Breast epithelium (tissue), 4 donors: Measurements from ENCODE around the gene BDKRB2. TPM values are rescaled to one million over a fixed set of nuclear protein-coding genes. Genes with fewer than 3 reads are reported as not detected.
A peak's percentile ranks its signal among the peaks of the same experiment; 100 is the strongest.

ENCODE experiments used
- DNase-seq, 2 donors: peaks; one replicate each; pipeline ENCODE4 v3.0.0-alpha.2; 2019; ENCODE audit warnings: low spot score in 2 of 2
- H3K27ac ChIP-seq, 2 donors: fragments of 200-600 bp; sonication (generic) in 1 of 2; one replicate each; pipeline ENCODE4 v1.5.1; 2016 to 2019; ENCODE audit warnings: mild to moderate bottlenecking in 1 of 2
- H3K27me3 ChIP-seq, 2 donors: fragments of 200-600 bp; sonication (generic) in 1 of 2; one replicate each; pipeline versions ENCODE4 v1.5.1 to v1.6.0; 2017 to 2019; ENCODE audit warnings: control low read depth in 1 of 2, mild to moderate bottlenecking in 1 of 2
- H3K36me3 ChIP-seq: fragments of 200-600 bp; one replicate; pipeline ENCODE4 v1.5.1; 2019
- H3K4me1 ChIP-seq, 2 donors: fragments of 200-600 bp; sonication (generic); one replicate each; pipeline ENCODE4 v1.5.1; 2016 to 2019; ENCODE audit warnings: control low read depth in 1 of 2
- H3K4me3 ChIP-seq, 3 donors: fragments of 200-600 bp; sonication (generic); 1 replicate in 2 of 3; 2 replicates in 1 of 3; pipeline ENCODE4 v1.5.1; 2016 to 2019; ENCODE audit warnings: mild to moderate bottlenecking in 3 of 3, moderate library complexity in 2 of 3
- H3K9me3 ChIP-seq, 2 donors: fragments of 200-600 bp; sonication (generic) in 1 of 2; one replicate each; pipeline ENCODE4 v1.5.1; 2016 to 2019; ENCODE audit warnings: control low read depth in 1 of 2
- CTCF ChIP-seq, 3 donors: fragments of 450-650 bp; IDR thresholded peaks; one replicate each; pipeline ENCODE4 v1.5.1; 2016 to 2017; ENCODE audit warnings: antibody characterized with exemption in 3 of 3, mild to moderate bottlenecking in 3 of 3, moderate library complexity in 3 of 3
- POLR2A ChIP-seq: fragments of 450-650 bp; IDR thresholded peaks from one replicate; pipeline ENCODE4 v1.6.1; 2016; ENCODE audit warnings: antibody characterized with exemption, mild to moderate bottlenecking, moderate library complexity
- POLR2AphosphoS5 ChIP-seq, 3 donors: sonication (generic); formaldehyde crosslinking; IDR thresholded peaks; one replicate each; pipeline ENCODE4 v1.6.1; 2017; ENCODE audit warnings: antibody characterized with exemption in 3 of 3
- intact Hi-C: fragments of 100-400 bp; cut with DNase I; formaldehyde crosslinking; loops from one replicate; pipeline ENCODE4 v1.15.1; 2023; ENCODE audit warnings: low total_unique reads
- total RNA-seq, 3 donors: library from RNA; depleted of rRNA; stranded (reverse); fragments of >200 nt; gene quantifications; one replicate each; pipeline ENCODE4 v1.1.0, GENCODE V29; 2016

BDKRB2 gene
- total RNA-seq, 3 donors from 2014 or later = 1.1 to 5.6 (median 4.2) TPM

GRCh38 chr14:96255501-96256366, 51.1 kb downstream of the BDKRB2 start, which contains the start of gene BDKRB1:
TSS of gene BDKRB1 (plus strand) at chr14:96256210. CDS start at chr14:96263683, 7,473 bp downstream.
- DNase-seq = no peak
- intact Hi-C loops = no loop called here
- TF ChIP-seq POLR2A = no peak
- TF ChIP-seq POLR2AphosphoS5 (IDR thresholded peaks at IDR 0.05) = peak in 1 of 3 donors; percentile 30
- TF ChIP-seq CTCF (IDR thresholded peaks at IDR 0.05) = no peak
- Histone ChIP-seq H3K9me3 (no peaks in the 10 kb centered on the region), H3K4me3 (no peak within 1 kb of the TSS), H3K27me3 (no peaks in the 10 kb centered on the region), H3K27ac (peak within 1 kb of the TSS; percentile 17 to 44), H3K4me1 (peaks cover 0 to 3% of the 10 kb centered on the region in 2 donors), H3K36me3 (no peaks in the 10 kb centered on the region)

- Histone ChIP-seq H3K27me3 (no peaks in the 10 kb centered on the region), H3K4me3 (no peak overlapping the region), H3K9me3 (no peaks in the 10 kb centered on the region), H3K36me3 (no peaks in the 10 kb centered on the region), H3K27ac (no peak overlapping the region), H3K4me1 (peaks cover 0 to 3% of the 10 kb centered on the region in 2 donors)
- DNase-seq = no peak
- intact Hi-C loops = no loop called here
- no peak for TF ChIP-seq POLR2A
Measured at GRCh38 chr14:96256407-96256806, 51.8 kb downstream of the BDKRB2 start.

- Histone ChIP-seq H3K4me3 (no peak overlapping the region), H3K4me1 (peaks cover 0 to 3% of the 10 kb centered on the region in 2 donors), H3K27ac (no peak overlapping the region), H3K36me3 (no peaks in the 10 kb centered on the region), H3K9me3 (no peaks in the 10 kb centered on the region), H3K27me3 (no peaks in the 10 kb centered on the region)
- DNase-seq = no peak
- intact Hi-C loops = no loop called here
- TF ChIP-seq CTCF (IDR thresholded peaks at IDR 0.05) (no peak), POLR2A (no peak), POLR2AphosphoS5 (IDR thresholded peaks at IDR 0.05) (no peak)
Measured at GRCh38 chr14:96257056-96257455, 52.4 kb downstream of the BDKRB2 start.

GRCh38 chr14:96257900-96258299, 53.3 kb downstream of the BDKRB2 start:
- no peak overlapping the region for H3K4me3 ChIP-seq
- no peak for DNase-seq
- H3K27me3 ChIP-seq = no peaks in the 10 kb centered on the region
- peaks cover 0 to 3% of the 10 kb centered on the region in 2 donors for H3K4me1 ChIP-seq
- no peak overlapping the region for H3K27ac ChIP-seq
- intact Hi-C loops = no loop called here
- H3K36me3 ChIP-seq = no peaks in the 10 kb centered on the region
- no peaks in the 10 kb centered on the region for H3K9me3 ChIP-seq
- TF ChIP-seq POLR2AphosphoS5 (IDR thresholded peaks at IDR 0.05) (no peak), CTCF (IDR thresholded peaks at IDR 0.05) (no peak), POLR2A (no peak)

GRCh38 chr14:96260341-96260821, 55.7 kb downstream of the BDKRB2 start:
- Histone ChIP-seq H3K4me1 (peaks cover 0 to 3% of the 10 kb centered on the region in 2 donors), H3K27ac (no peak overlapping the region), H3K27me3 (no peaks in the 10 kb centered on the region), H3K9me3 (no peaks in the 10 kb centered on the region), H3K36me3 (no peaks in the 10 kb centered on the region), H3K4me3 (no peak overlapping the region)
- no peak for DNase-seq
- intact Hi-C loops = no loop called here
- no peak for TF ChIP-seq POLR2AphosphoS5 (IDR thresholded peaks at IDR 0.05)
- no peak for TF ChIP-seq CTCF (IDR thresholded peaks at IDR 0.05)
- TF ChIP-seq POLR2A = no peak
